Measurements from ENCODE around the gene LSS. TPM values are rescaled to one million over a fixed set of nuclear protein-coding genes. Genes with fewer than 3 reads are reported as not detected.

LSS gene
- total RNA-seq, 3 donors from 2014 or later (not counting 1 experiment from before 2014, with no cell fraction given): 59.9 to 82.2 (median 62.7) TPM

DNA sequence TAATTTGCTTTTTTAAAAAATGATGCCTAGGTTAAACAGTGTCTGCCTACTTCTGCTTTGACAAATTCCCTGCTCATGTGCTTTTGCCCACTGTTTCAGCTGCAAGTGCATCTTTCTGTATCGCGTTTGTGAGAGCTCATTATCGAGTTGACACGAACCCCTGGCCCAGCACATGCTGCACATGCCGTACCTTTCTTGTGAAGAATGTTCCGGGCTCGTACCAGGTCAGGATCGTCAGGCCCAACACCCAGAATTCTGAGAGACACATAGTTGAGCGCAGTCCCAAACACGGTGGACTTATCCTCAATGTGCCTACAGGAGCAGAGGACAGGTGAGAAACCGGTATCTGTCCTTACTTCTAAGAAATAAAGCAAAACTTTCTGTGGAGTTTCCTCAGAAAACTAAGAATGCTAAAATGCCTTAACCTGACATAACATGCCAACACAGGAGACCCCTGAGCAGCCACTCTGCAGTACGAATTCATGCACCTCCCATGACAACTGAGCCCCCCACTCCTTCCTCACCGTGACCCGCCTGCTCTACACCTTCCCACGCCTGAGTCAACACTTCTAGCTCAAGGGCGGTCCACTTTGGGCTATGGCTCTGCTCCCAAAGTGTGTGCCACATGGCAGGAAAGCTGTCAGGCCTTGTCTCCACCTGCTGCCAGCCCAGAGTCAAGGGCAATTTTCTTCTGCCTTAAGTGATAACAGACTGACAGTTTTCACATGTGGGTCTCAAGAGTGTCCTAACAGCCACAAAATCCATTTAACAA is 6.7 kb downstream of the LSS start:
- Mint-ChIP-seq H3K9me3 (no peaks in the 10 kb centered on the region), H3K4me1 (peaks cover 16 to 25% of the 10 kb centered on the region in 2 donors), H3K27ac (no peak overlapping the region), H3K36me3 (no peaks in the 10 kb centered on the region), H3K27me3 (ENCODE audit: low read depth in 2 of 2) (no peaks in the 10 kb centered on the region), H3K4me3 (no peak overlapping the region)
- 95% methylated on average over 16 of the region's 16 CpGs for WGBS (ENCODE audit: insufficient coverage)
- Histone ChIP-seq H3K4me1 (ENCODE audit: control insufficient read depth, insufficient read depth, low read length) (no peaks in the 10 kb centered on the region), H3K27me3 (ENCODE audit: control insufficient read depth, insufficient read depth, low read length) (no peaks in the 10 kb centered on the region), H3K36me3 (ENCODE audit: control insufficient read depth, insufficient read depth, low read length) (peaks cover 8% of the 10 kb centered on the region), H3K4me3 (ENCODE audit: low read length) (no peak overlapping the region), H3K9me3 (ENCODE audit: control insufficient read depth, insufficient read depth, low read length) (no peaks in the 10 kb centered on the region), H3K27ac (ENCODE audit: low read length) (no peak overlapping the region)
- ATAC-seq (no peak), DNase-seq (no peak)
- intact Hi-C loops (cut with micrococcal nuclease): no loop called here
- TF ChIP-seq, protein P1, sequence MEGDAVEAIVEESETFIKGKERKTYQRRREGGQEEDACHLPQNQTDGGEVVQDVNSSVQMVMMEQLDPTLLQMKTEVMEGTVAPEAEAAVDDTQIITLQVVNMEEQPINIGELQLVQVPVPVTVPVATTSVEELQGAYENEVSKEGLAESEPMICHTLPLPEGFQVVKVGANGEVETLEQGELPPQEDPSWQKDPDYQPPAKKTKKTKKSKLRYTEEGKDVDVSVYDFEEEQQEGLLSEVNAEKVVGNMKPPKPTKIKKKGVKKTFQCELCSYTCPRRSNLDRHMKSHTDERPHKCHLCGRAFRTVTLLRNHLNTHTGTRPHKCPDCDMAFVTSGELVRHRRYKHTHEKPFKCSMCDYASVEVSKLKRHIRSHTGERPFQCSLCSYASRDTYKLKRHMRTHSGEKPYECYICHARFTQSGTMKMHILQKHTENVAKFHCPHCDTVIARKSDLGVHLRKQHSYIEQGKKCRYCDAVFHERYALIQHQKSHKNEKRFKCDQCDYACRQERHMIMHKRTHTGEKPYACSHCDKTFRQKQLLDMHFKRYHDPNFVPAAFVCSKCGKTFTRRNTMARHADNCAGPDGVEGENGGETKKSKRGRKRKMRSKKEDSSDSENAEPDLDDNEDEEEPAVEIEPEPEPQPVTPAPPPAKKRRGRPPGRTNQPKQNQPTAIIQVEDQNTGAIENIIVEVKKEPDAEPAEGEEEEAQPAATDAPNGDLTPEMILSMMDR (IDR thresholded peaks at IDR 0.05): no peak

DNA sequence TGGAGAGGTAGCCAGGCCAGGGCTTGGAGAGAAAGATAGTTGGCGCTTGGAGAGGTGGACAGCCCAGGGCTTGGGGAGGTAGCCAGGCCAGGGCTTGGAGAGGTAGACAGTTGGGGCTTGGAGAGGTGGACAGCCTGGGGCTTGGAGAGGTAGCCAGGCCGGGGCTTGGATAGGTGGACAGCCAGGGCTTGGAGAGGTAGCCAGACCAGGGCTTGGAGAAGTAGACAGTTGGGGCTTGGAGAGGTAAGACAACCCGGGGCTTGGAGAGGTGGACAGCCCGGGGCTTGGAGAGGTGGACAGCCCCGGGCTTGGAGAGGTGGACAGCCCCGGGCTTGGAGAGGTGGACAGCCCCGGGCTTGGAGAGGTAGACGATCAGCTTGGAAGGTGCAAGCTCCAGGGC is 7.7 kb downstream of the LSS start:
- intact Hi-C loops (cut with micrococcal nuclease): no loop called here
- no peaks in the 10 kb centered on the region for H3K9me3 Mint-ChIP-seq
- TF ChIP-seq, protein P1 (IDR thresholded peaks at IDR 0.05): no peak
- H3K4me1 Mint-ChIP-seq: peaks cover 6 to 20% of the 10 kb centered on the region in 2 donors
- no peaks in the 10 kb centered on the region for H3K4me1 ChIP-seq (ENCODE audit: control insufficient read depth, insufficient read depth, low read length)
- H3K36me3 ChIP-seq (ENCODE audit: control insufficient read depth, insufficient read depth, low read length): peaks cover 8% of the 10 kb centered on the region
- WGBS (ENCODE audit: insufficient coverage): 92% methylated on average over 8 of the region's 8 CpGs
- no peak overlapping the region for H3K4me3 Mint-ChIP-seq
- H3K27me3 Mint-ChIP-seq (ENCODE audit: low read depth in 2 of 2): no peaks in the 10 kb centered on the region
- H3K27ac ChIP-seq (ENCODE audit: low read length): no peak overlapping the region
- ATAC-seq: no peak
- no peaks in the 10 kb centered on the region for H3K9me3 ChIP-seq (ENCODE audit: control insufficient read depth, insufficient read depth, low read length)
- H3K4me3 ChIP-seq (ENCODE audit: low read length): no peak overlapping the region
- H3K27ac Mint-ChIP-seq: no peak overlapping the region
- no peaks in the 10 kb centered on the region for H3K36me3 Mint-ChIP-seq
- no peak for DNase-seq
- no peaks in the 10 kb centered on the region for H3K27me3 ChIP-seq (ENCODE audit: control insufficient read depth, insufficient read depth, low read length)

DNA sequence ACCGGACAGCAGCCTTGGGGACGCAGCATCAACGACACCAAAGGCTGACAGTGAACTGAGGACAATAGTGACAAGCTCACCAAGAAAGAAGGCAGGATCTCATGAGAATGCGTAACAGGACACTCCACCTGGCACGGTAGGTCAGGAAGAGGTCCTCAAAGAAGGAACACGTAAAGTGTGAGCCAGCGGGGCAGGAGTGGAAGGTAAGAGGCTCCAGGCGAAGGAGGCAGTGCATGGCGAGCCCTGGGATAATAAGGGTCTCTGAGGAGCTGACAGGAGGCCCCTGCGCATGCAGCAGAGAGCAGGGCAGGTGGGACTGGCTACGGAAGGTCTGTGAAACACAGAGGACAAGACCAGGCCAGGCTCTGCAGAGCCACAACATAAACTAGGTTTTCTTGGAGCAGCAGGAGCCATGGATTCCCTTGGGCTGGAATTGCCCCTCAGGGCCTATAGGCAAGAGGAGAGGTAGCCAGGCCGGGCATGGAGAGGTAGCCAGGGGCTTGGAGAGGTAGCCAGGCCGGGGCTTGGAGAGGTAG is 8.2 kb downstream of the LSS start:
- H3K4me3 Mint-ChIP-seq: no peak overlapping the region
- ATAC-seq (no peak), DNase-seq (no peak)
- TF ChIP-seq, protein P1 (IDR thresholded peaks at IDR 0.05): no peak
- no peaks in the 10 kb centered on the region for H3K36me3 Mint-ChIP-seq
- Histone ChIP-seq H3K36me3 (ENCODE audit: control insufficient read depth, insufficient read depth, low read length) (peaks cover 8% of the 10 kb centered on the region), H3K27me3 (ENCODE audit: control insufficient read depth, insufficient read depth, low read length) (no peaks in the 10 kb centered on the region), H3K4me1 (ENCODE audit: control insufficient read depth, insufficient read depth, low read length) (no peaks in the 10 kb centered on the region), H3K27ac (ENCODE audit: low read length) (no peak overlapping the region), H3K9me3 (ENCODE audit: control insufficient read depth, insufficient read depth, low read length) (no peaks in the 10 kb centered on the region), H3K4me3 (ENCODE audit: low read length) (no peak overlapping the region)
- intact Hi-C loops (cut with micrococcal nuclease): no loop called here
- H3K27me3 Mint-ChIP-seq (ENCODE audit: low read depth in 2 of 2): no peaks in the 10 kb centered on the region
- WGBS (ENCODE audit: insufficient coverage): 96% methylated on average over 13 of the region's 13 CpGs
- no peak overlapping the region for H3K27ac Mint-ChIP-seq
- no peaks in the 10 kb centered on the region for H3K9me3 Mint-ChIP-seq
- peaks cover under 1 to 17% of the 10 kb centered on the region in 2 donors for H3K4me1 Mint-ChIP-seq

All from natural killer cell (primary cell).